Stimulated activated naive B cell treated with anti-CD40 and anti-IgM and Interleukin-4, amounts not matched to agents 10 μg/mL and 1 μg/mL and 100 μg/mL, for 72 hours (primary cell): Measurements from ENCODE around the gene COLQ.
"Not testable (repeated sequence)": the region's sequence is repeated elsewhere in the genome, so short reads cannot be mapped to it uniquely, and the experiment has no call there.

ENCODE experiments used
- ATAC-seq, 2 donors: fragments of 150-1000 bp; cut with Tn5 transposase; replicated peaks; 2 replicates each; pipeline ENCODE4 v1.10.0; 2021; ENCODE audit warnings: moderate library complexity in 1 of 2
- DNase-seq: peaks from one replicate; pipeline ENCODE4 v3.0.0; 2021
- H3K27ac Mint-ChIP-seq: one replicate; pipeline ENCODE4 v1.8.0; 2022; ENCODE audit warnings: mild to moderate bottlenecking, mixed read lengths
- H3K27me3 Mint-ChIP-seq, 2 donors: one replicate each; pipeline ENCODE4 v1.8.0; 2022; ENCODE audit warnings: mixed read lengths in 2 of 2
- H3K36me3 Mint-ChIP-seq, 2 donors: one replicate each; pipeline ENCODE4 v1.8.0; 2022; ENCODE audit warnings: mixed read lengths in 2 of 2, mild to moderate bottlenecking in 1 of 2
- H3K4me1 Mint-ChIP-seq, 2 donors: one replicate each; pipeline ENCODE4 v1.8.0; 2022; ENCODE audit warnings: mixed read lengths in 2 of 2, mild to moderate bottlenecking in 1 of 2
- H3K4me3 Mint-ChIP-seq, 2 donors: one replicate each; pipeline ENCODE4 v1.8.0; 2022; ENCODE audit warnings: mild to moderate bottlenecking in 2 of 2, mixed read lengths in 2 of 2, moderate library complexity in 1 of 2
- H3K9me3 Mint-ChIP-seq, 2 donors: one replicate each; pipeline ENCODE4 v1.8.0; 2022; ENCODE audit warnings: mixed read lengths in 2 of 2, mild to moderate bottlenecking in 1 of 2

COLQ gene

DNA sequence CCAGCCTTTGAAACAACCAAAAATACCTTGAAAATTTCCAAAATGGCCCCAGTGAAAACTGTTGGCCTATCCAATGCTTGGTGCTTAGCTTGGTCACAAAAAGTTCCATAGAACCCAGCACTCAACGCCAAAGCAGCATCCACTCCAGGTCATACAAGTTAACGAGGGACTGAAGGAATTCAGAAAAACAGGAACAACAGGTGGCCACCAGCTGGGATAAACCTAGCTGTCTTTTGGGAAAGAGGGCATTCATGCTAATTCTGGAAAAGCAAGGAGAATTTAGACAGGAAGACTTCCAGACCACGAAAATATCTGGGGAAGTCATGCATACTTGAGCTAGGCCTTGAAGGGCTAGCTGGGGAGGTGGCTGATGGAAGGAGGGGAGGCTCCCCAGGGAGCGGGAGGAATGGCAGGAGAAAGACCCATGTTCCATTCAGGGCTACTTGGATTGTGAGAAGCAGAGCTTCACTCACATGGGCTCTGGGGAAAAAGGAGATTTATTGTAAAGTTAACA, 28.6 kb downstream of the COLQ start:
- no peaks in the 10 kb centered on the region for H3K9me3 Mint-ChIP-seq
- H3K27ac Mint-ChIP-seq = no peak overlapping the region
- no peak overlapping the region for H3K4me3 Mint-ChIP-seq
- no peak for ATAC-seq
- H3K4me1 Mint-ChIP-seq = peaks cover 0 to 4% of the 10 kb centered on the region in 2 donors
- peaks cover 0 to 3% of the 10 kb centered on the region in 2 donors for H3K36me3 Mint-ChIP-seq
- H3K27me3 Mint-ChIP-seq = no peaks in the 10 kb centered on the region
- DNase-seq = no peak

DNA sequence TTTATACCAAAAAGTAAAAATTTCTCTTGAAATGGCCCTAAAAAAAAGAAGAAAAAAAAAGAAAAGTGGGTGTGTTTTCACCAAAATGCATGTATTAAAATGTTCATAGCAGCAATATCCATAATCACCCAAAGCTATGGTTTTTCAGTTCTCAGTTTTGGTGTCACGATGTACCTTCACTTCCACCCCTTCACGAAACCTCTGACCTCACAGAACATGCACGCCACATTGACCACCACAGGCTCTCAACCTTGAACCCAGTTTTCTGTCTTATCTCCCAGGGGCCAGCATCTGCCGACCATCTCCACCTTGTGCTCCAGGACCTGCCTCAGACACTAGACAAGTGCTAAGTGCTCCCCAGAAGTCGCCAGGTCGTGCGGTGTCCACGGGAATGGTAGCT, 30.4 kb downstream of the COLQ start:
- peak in 1 of 2 donors; percentile 20 for ATAC-seq
- H3K36me3 Mint-ChIP-seq = peaks cover under 1 to 12% of the 10 kb centered on the region in 2 donors
- no peaks in the 10 kb centered on the region for H3K9me3 Mint-ChIP-seq
- DNase-seq = no peak
- H3K27me3 Mint-ChIP-seq = no peaks in the 10 kb centered on the region
- H3K27ac Mint-ChIP-seq = no peak overlapping the region
- peaks cover 0 to 2% of the 10 kb centered on the region in 2 donors for H3K4me1 Mint-ChIP-seq
- H3K4me3 Mint-ChIP-seq = no peak overlapping the region

DNA sequence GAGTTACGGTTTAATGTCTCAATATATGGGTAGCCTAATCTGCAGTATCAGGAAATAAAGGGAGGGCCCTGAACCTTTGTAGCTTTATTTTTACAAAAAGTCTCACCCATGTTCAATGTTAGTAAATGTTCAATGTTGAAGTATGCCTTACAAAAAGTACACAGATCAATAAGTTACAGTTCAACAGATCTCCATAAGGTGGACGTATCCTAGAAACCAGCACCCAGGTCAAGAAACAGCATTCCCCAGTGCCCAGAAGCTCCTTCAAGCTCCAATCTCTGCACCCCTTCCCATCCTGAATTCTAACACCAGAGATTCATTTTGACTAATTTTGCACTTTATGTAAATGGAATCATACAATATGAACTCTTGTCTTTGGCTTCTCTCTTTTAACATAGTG, 31.3 kb downstream of the COLQ start:
- Mint-ChIP-seq H3K4me3 (no peak overlapping the region), H3K9me3 (no peaks in the 10 kb centered on the region), H3K4me1 (peaks cover 0 to 2% of the 10 kb centered on the region in 2 donors), H3K36me3 (peaks cover 2 to 14% of the 10 kb centered on the region in 2 donors), H3K27me3 (no peaks in the 10 kb centered on the region), H3K27ac (no peak overlapping the region)
- DNase-seq (no peak), ATAC-seq (no peak)

DNA sequence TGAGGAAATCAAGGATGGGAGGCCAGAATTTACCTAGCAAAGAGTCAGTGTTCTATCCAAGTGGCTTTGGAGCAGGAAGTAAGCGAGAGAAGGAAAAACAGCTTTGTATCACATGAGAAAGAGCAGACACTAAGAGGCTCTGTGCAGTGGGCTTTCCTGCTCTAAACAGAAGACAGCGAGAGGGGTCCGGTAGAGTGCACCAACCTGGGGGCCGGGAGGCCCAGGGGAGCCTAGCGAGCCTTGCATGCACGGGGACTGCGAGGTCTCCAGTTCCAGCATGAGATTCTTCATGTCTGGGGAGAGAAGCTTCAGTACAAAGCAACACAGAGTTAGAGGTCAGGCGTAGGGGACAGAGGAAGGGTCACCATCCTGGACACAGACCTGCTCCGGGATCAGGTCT, 33.5 kb downstream of the COLQ start:
- H3K36me3 Mint-ChIP-seq = peaks cover 6 to 11% of the 10 kb centered on the region in 2 donors
- no peaks in the 10 kb centered on the region for H3K9me3 Mint-ChIP-seq
- no peak overlapping the region for H3K4me3 Mint-ChIP-seq
- peaks cover 0 to 2% of the 10 kb centered on the region in 2 donors for H3K4me1 Mint-ChIP-seq
- DNase-seq (no peak), ATAC-seq (no peak)
- peaks cover 0 to 4% of the 10 kb centered on the region in 2 donors for H3K27me3 Mint-ChIP-seq
- no peak overlapping the region for H3K27ac Mint-ChIP-seq

DNA sequence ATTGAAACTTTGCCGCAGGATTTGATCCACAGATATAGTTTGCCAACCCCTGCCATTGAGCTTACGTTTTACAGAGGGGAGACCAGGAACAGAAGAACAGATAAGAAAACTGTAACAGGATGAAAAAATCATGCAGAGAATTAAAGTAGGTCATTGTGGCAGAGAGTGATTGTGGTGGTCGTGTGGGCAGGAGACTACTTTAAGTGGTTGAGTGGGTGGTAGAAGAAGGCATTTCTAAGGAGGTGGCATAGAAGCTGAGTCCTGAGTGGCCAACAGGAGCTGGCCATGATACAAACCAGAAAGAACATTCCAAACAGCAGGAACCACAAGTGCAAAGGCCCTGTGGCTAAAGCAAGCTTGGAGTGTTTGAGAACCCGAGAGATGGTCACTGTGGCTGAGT, 34.5 kb downstream of the COLQ start:
- Mint-ChIP-seq H3K36me3 (peaks cover 6 to 11% of the 10 kb centered on the region in 2 donors), H3K4me3 (no peak overlapping the region), H3K4me1 (peaks cover 0 to 2% of the 10 kb centered on the region in 2 donors), H3K27ac (no peak overlapping the region), H3K9me3 (no peaks in the 10 kb centered on the region), H3K27me3 (peaks cover 0 to 4% of the 10 kb centered on the region in 2 donors)
- no peak for DNase-seq
- no peak for ATAC-seq

DNA sequence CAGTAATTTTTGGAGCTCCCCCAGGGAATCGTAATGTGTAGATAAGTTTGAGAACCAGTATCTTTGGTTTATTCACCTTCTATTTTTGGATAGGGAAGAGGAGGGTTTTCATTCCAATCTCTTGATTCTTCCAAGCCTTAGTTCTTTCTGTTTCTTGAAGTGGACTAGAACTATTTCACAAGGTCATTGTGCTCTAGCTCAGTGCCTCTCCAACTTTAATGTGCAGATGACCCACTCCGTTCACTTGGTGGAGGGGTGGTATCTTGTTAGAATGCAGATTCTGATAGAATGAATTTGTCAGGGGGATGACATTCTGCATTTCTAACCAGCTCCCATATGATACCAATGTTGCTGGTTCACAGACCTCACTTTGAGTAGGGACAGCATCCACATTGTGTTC, 35.5 kb downstream of the COLQ start:
- DNase-seq = no peak
- H3K36me3 Mint-ChIP-seq = peaks cover 6 to 11% of the 10 kb centered on the region in 2 donors
- H3K9me3 Mint-ChIP-seq = peaks cover 0 to 3% of the 10 kb centered on the region in 2 donors
- no peak overlapping the region for H3K4me3 Mint-ChIP-seq
- peaks cover 0 to 4% of the 10 kb centered on the region in 2 donors for H3K27me3 Mint-ChIP-seq
- H3K4me1 Mint-ChIP-seq = no peaks in the 10 kb centered on the region
- H3K27ac Mint-ChIP-seq = no peak overlapping the region
- ATAC-seq = no peak

DNA sequence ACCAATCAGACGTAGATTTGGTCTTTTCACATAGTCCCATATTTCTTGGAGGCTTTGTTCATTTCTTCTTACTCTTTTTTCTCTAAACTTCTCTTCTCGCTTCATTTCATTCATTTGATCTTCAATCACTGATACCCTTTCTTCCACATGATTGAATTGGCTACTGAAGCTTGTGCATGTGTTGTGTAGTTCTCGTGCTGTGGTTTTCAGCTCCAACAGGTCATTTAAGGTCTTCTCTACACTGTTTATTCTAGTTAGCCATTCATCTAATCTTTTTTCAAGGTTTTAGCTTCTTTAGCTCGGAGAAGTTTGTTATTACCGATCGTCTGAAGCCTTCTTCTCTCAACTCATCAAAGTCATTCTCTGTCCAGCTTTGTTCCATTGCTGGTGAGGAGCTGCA, 37.0 kb downstream of the COLQ start:
- not testable (repeated sequence) for ATAC-seq, H3K9me3 Mint-ChIP-seq, H3K27ac Mint-ChIP-seq, H3K4me3 Mint-ChIP-seq, DNase-seq, H3K27me3 Mint-ChIP-seq, H3K4me1 Mint-ChIP-seq
- peaks cover 6 to 11% of the 10 kb centered on the region in 2 donors for H3K36me3 Mint-ChIP-seq

DNA sequence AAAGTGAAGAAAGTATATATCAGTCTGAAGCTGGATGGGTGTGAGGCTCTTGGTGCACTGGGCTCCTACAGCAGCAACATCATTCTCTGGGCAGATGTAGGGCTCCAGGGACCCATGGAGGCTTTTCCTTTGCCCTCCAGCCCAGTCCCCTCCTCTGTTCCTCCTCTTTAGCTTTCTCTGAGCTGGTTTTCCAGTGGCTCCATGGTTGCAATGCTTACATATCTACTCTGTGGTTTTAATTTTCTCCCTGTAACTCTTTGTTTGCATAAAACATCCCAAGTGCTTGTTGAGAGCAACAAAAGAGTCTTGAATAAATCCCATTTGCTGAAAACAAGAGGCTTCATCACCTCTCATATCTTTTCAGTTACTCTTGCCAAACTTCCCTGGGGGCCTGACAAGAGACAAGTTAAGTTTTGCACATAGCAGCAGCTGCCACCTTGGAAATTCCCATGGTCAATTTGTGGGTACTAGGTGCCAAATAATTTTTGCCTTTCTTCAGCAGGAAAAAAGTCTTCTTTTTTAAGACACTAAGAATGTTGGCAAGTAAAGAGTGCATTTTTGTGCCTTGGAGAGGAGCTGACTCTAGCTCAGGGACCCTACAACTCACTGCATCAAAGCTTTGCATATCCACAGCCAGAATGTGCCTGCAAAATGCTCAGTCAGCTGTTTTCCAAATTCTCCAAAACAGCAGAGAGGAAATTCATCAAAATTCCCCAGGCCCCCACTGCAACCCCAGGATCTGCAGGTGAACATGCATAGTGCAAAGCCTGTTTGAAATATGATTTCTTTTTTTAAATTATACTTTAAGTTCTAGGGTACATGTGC, 41.9 kb downstream of the COLQ start:
- Mint-ChIP-seq H3K27ac (no peak overlapping the region), H3K27me3 (peaks cover 0 to 3% of the 10 kb centered on the region in 2 donors), H3K4me1 (no peaks in the 10 kb centered on the region), H3K4me3 (no peak overlapping the region), H3K9me3 (peaks cover 0 to 5% of the 10 kb centered on the region in 2 donors), H3K36me3 (peaks cover 0 to 3% of the 10 kb centered on the region in 2 donors)
- ATAC-seq (no peak), DNase-seq (no peak)

DNA sequence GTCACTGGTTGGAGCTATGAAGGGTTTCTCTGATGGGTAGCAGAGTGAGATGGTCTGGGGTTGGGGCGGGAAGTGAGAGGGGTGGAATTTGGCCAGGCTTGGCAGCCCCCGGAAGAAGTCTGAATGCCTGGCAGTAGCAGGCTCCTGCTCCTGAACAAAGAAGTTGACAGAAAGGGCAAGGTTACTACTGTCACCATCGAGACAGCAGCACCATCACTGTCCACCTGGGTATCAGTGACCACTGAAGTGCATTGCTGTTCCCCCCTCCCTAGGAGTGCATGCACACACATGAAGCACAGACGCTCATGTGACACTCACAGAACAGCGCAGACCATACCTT, 42.9 kb downstream of the COLQ start:
- no peaks in the 10 kb centered on the region for H3K4me1 Mint-ChIP-seq
- no peak for DNase-seq
- no peaks in the 10 kb centered on the region for H3K27me3 Mint-ChIP-seq
- no peak overlapping the region for H3K27ac Mint-ChIP-seq
- peaks cover 0 to 5% of the 10 kb centered on the region in 2 donors for H3K9me3 Mint-ChIP-seq
- H3K36me3 Mint-ChIP-seq = no peaks in the 10 kb centered on the region
- no peak overlapping the region for H3K4me3 Mint-ChIP-seq
- no peak for ATAC-seq

DNA sequence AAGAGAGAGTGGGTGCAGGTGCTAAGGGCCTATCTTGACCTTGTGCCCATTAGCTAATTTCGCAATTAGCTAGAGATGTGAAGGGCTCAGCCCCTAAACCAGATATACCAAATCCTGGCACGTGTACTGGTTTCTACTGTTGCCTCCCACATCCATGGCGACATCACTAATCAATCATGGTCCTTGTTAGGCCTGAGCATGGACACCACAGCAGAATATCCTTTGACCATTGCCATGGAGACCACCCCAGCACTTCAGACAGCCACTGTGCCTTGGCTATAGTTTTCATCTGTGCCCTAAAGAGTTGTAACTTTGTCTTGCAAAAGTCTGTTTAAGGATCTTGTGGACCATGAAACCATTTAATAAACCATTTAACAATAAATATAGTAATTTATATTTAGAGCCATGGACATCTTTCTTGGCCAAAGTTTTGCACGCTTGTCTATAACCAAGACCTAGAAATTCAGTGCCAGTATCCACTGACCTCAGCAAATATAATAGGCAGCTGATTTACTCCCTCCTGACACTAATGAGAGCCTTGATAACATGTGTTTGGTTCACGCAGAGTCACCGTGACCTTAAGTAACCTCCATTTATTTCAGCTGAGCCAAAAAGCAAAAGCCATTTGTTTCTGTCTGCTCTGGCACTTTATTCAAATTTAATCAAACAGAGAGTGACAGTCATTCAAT, 43.4 kb downstream of the COLQ start:
- Mint-ChIP-seq H3K9me3 (peaks cover 0 to 5% of the 10 kb centered on the region in 2 donors), H3K4me3 (no peak overlapping the region), H3K4me1 (no peaks in the 10 kb centered on the region), H3K27me3 (no peaks in the 10 kb centered on the region), H3K27ac (no peak overlapping the region), H3K36me3 (no peaks in the 10 kb centered on the region)
- no peak for ATAC-seq
- no peak for DNase-seq

DNA sequence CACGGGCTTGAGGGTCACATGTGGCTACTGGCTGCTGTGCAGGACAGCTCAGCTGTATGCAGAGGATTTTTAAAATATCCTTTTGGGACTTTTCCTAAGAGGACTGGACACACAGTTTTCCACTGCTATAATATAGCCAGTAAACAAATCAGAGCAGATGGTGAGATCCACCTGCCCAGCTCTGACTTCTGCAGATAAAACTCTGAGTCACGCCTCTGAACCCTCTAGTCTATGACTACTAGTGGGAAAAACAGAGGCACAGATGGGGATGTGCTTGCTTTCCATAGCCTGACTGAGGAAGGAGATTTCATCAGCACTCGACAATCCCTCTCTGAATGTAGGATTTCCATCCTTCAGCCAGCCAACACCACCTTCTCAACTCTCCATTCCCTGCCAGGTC, 45.1 kb downstream of the COLQ start:
- no peak for ATAC-seq

DNA sequence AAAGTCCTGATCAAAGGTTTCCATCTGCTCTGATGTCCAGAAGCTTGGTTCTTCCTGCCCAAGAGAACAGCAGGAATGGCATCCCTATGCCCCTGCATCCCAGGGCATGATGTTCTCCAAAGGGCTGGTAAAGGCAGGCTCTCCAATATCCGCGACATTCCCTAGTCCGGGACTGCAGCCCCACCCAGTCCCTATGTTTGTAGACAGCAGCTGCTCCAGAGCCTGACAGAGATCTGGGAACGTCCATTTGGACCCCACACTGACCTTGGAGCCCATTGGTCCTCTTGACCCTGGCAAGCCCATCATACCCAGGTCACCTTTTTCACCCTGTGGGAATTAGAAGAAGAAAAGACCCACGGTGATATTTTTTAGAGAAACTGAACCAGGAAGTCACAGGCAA, 46.3 kb downstream of the COLQ start:
- no peaks in the 10 kb centered on the region for H3K4me1 Mint-ChIP-seq
- no peak for ATAC-seq

More for the DNA sequence above, 45.1 kb downstream of the COLQ start:
- no peak for DNase-seq
- Mint-ChIP-seq H3K27ac (no peak overlapping the region), H3K9me3 (peaks cover 0 to 3% of the 10 kb centered on the region in 2 donors), H3K36me3 (no peaks in the 10 kb centered on the region), H3K4me1 (no peaks in the 10 kb centered on the region), H3K27me3 (no peaks in the 10 kb centered on the region), H3K4me3 (no peak overlapping the region)

DNA sequence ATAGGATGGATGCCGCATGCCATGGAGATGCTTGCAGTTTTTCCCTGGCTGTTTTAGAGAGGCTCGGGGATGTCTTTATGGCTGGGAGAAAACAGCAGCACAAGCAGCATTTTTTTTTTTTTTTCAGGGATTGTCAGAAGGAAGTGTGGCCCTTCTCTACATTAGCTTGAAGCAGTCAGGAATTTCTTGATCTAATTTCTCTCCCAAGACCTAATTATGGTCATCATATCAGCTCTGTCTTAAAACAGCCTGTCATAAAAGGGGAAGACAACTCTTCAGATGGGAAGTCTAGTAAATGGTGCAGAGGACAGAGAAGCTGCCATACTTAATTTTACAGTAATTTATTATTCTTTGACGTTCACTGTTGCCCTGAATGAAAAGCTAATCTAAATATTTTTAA, 49.6 kb downstream of the COLQ start:
- Mint-ChIP-seq H3K27ac (no peak overlapping the region), H3K9me3 (no peaks in the 10 kb centered on the region), H3K4me1 (no peaks in the 10 kb centered on the region), H3K27me3 (no peaks in the 10 kb centered on the region), H3K4me3 (no peak overlapping the region), H3K36me3 (peaks cover 0 to 3% of the 10 kb centered on the region in 2 donors)
- no peak for DNase-seq
- no peak for ATAC-seq

More for the DNA sequence above, 46.3 kb downstream of the COLQ start:
- H3K9me3 Mint-ChIP-seq = no peaks in the 10 kb centered on the region
- H3K27me3 Mint-ChIP-seq = no peaks in the 10 kb centered on the region
- peaks cover 0 to 3% of the 10 kb centered on the region in 2 donors for H3K36me3 Mint-ChIP-seq
- H3K27ac Mint-ChIP-seq = no peak overlapping the region
- DNase-seq = no peak
- no peak overlapping the region for H3K4me3 Mint-ChIP-seq

DNA sequence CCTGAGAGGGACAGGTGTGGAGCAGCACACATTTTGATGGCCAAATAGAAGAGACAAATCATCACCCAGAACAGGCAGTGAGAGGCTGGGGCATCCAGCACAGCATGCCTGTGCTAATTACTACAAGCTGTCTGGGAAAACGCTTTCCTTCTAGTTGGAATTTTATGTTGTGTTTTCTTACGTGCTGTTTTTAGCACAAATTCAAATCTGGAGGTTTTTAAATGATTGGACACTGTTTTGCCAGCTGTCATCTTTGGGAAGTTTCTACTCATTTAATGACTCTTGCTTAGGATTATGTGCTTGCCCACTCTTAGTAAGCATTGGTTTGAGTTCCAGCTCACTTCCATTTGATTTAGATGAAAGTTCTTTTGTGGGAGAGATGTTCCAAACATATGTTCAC, 50.7 kb downstream of the COLQ start:
- Mint-ChIP-seq H3K4me3 (no peak overlapping the region), H3K27me3 (no peaks in the 10 kb centered on the region), H3K4me1 (no peaks in the 10 kb centered on the region), H3K36me3 (peaks cover 0 to 6% of the 10 kb centered on the region in 2 donors), H3K9me3 (no peaks in the 10 kb centered on the region), H3K27ac (no peak overlapping the region)
- DNase-seq (no peak), ATAC-seq (no peak)

DNA sequence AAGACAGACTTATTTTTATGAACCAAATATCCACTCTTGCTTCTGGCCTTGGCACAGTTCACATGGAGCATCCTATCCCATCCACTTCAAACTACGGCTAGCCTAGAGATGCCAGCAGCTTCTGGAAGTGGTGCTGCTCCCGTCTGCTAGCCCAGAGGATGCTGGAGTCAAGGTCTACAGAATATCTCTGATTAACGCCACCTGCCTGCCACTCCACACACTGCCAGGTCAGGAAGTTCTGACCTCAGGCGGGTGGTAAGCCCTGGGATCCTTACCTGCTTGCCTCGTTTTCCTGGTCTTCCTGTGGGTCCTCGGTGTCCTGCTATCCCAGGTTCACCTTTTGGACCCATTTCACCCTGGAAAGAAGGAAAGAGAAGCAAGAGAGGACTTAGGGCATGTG, 51.2 kb downstream of the COLQ start:
- H3K9me3 Mint-ChIP-seq = no peaks in the 10 kb centered on the region
- ATAC-seq (no peak), DNase-seq (no peak)
- no peak overlapping the region for H3K27ac Mint-ChIP-seq
- no peaks in the 10 kb centered on the region for H3K4me1 Mint-ChIP-seq
- H3K27me3 Mint-ChIP-seq = no peaks in the 10 kb centered on the region
- H3K4me3 Mint-ChIP-seq = no peak overlapping the region
- H3K36me3 Mint-ChIP-seq = peaks cover 0 to 7% of the 10 kb centered on the region in 2 donors
